DMS53 treated with DMSO at 0.1 percent for 48 hours (cell line): Measurements from ENCODE around the gene FBXO5.
A peak's percentile ranks its signal among the peaks of the same experiment; 100 is the strongest.

Experiments used
- DNase-seq: peaks from one replicate; lab custom pipeline; 2025; ENCODE audit not compliant: unreplicated experiment; lab: John Stamatoyannopoulos, UW

The FBXO5 gene

GRCh38 chr6:152952866-152953509 lies 29.9 kb downstream of the FBXO5 start:
- peak; percentile 40 for DNase-seq

GRCh38 chr6:152952045-152952444 lies 30.8 kb downstream of the FBXO5 start:
- DNase-seq: no peak

GRCh38 chr6:152950240-152950639 lies 32.6 kb downstream of the FBXO5 start:
- DNase-seq: no peak

GRCh38 chr6:152948150-152948768 lies 34.6 kb downstream of the FBXO5 start:
- DNase-seq: peak; percentile 27

- DNase-seq: no peak
Observed at GRCh38 chr6:152946995-152947394, 35.8 kb downstream of the FBXO5 start.

- DNase-seq: no peak
Observed at GRCh38 chr6:152946484-152946883, 36.4 kb downstream of the FBXO5 start.

- no peak for DNase-seq
Observed at GRCh38 chr6:152943260-152943897, 39.5 kb downstream of the FBXO5 start.

- DNase-seq: no peak
Observed at GRCh38 chr6:152942319-152942869, 40.4 kb downstream of the FBXO5 start.

GRCh38 chr6:152941746-152942145 lies 41.1 kb downstream of the FBXO5 start:
- DNase-seq: no peak

GRCh38 chr6:152932865-152933264 lies 50.0 kb downstream of the FBXO5 start:
- DNase-seq: no peak

- no peak for DNase-seq
Observed at GRCh38 chr6:152922706-152923105, 60.1 kb downstream of the FBXO5 start.
